Mammary epithelial cell (primary cell): ENCODE measurements around the gene CTIF.

ENCODE experiments used
- CTCF ChIP-seq, 2 donors: IDR thresholded peaks in 1 of 2; conservative IDR thresholded peaks in 1 of 2; 2 replicates each; pipeline ENCODE4 v1.5.1; 2011 to 2012; ENCODE audit warnings: inconsistent platforms in 2 of 2, low read length in 2 of 2, mild to moderate bottlenecking in 2 of 2, control low read depth in 1 of 2, low read depth in 1 of 2; ENCODE audit not compliant: insufficient read depth in 1 of 2; ENCODE audit errors: extremely low read depth in 1 of 2
- EZH2 ChIP-seq: IDR thresholded peaks from 2 replicates; pipeline ENCODE4 v1.6.1; 2012; ENCODE audit warnings: low read length, inconsistent platforms, borderline replicate concordance

GRCh38 chr18:48569915-48570264, 31.1 kb downstream of the CTIF start:
- TF ChIP-seq CTCF (conservative IDR thresholded peaks at IDR 0.05 in 1 of 2, IDR thresholded peaks at IDR 0.05 in 1 of 2; ENCODE audit: extremely low read depth in 1 of 2, insufficient read depth in 1 of 2, low read depth in 1 of 2, low read length in 2 of 2) (no peak), EZH2 (no peak)
